LNCAP (cell line): Measurements from ENCODE around the gene DSC3.

Source experiments
- CTCF ChIP-seq: fragments of 450-650 bp; IDR thresholded peaks from 2 replicates; pipeline ENCODE4 v1.5.1; 2017; ENCODE audit warnings: mild to moderate bottlenecking

DSC3 gene

GRCh38 chr18:30957066-30957465, 85.5 kb downstream of the DSC3 start:
- TF ChIP-seq CTCF = no peak

- TF ChIP-seq CTCF = no peak
Measured at GRCh38 chr18:30954262-30954661, 88.3 kb downstream of the DSC3 start.

GRCh38 chr18:30945761-30946160, 96.8 kb downstream of the DSC3 start:
- no peak for TF ChIP-seq CTCF

- no peak for TF ChIP-seq CTCF
Measured at GRCh38 chr18:30944773-30945417, 97.6 kb downstream of the DSC3 start.

DNA sequence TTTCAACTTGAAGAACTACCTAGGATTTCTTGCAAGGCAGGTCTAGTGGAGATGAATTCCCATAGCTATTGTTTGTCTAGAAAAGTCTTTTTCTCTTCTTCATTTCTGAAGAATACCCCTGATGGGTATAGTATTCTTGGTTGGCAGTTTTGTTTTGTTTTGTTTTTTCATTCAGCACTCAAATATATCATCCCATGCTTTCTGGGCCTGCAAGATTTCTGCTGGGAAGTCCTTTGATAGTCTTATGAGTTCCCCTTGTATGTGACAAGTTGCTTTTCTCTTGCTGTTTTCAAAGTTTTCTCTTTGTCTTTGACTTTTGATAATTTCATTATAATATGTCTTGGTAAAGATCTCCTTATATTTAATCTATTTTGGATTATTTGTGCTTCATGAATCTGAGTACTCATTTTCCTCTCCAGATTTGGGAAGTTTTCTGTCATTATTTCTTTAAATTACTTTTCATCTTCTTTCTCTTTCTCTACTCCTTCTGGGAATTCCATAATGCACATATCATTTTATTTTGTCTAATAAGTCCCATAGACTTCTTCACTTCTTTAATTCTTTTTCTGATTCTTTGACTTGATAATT, 101.5 kb downstream of the DSC3 start:
- TF ChIP-seq CTCF = no peak
